Measurements from ENCODE around the gene UTS2B. TPM values are rescaled to one million over a fixed set of nuclear protein-coding genes. Genes with fewer than 3 reads are reported as not detected.

The UTS2B gene
- total and polyA plus RNA-seq, 2 experiments from 2014 or later = 0.21 TPM; not detected in 1

DNA sequence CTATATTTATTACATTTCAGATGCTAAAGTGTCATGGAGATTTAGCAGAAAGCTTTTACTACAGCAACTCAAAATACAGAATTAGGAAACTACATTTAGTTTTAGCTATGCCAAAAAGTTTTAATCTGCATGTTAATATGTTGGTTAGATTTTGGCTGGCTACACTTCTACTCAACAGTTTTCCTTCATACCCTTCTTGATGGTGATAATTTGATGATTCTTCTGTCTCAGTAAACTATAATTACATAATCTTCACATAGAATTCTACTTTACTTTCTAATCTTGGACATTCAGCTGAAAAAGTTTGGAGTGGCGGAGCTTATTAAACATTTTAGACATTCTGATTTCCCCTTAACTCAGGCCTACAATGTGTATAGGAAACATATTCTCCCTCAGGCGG lies 10.0 kb upstream of the UTS2B start:
- no peak overlapping the region for H3K27ac ChIP-seq (ENCODE audit: low read depth)
- H3K4me3 ChIP-seq = no peak overlapping the region
- TF ChIP-seq JUNB (IDR thresholded peaks at IDR 0.05; ENCODE audit: unreplicated experiment) (no peak), ZNF331 (CRISPR knock-in tag; IDR thresholded peaks at IDR 0.05; ENCODE audit: low read depth) (no peak), STAT1 (IDR thresholded peaks at IDR 0.05; ENCODE audit: unreplicated experiment) (no peak), NANOG (IDR thresholded peaks at IDR 0.05; ENCODE audit: borderline replicate concordance) (no peak), POLR2AphosphoS5 (IDR thresholded peaks at IDR 0.05; ENCODE audit: low read depth) (no peak), EZH2 (IDR thresholded peaks at IDR 0.05; ENCODE audit: low read depth, unreplicated experiment) (no peak), CREB1 (CRISPR knock-in tag; IDR thresholded peaks at IDR 0.05; ENCODE audit: low read depth) (no peak), ZNF114 (CRISPR knock-in tag; IDR thresholded peaks at IDR 0.05) (no peak), EZH2phosphoT487 (IDR thresholded peaks at IDR 0.05; ENCODE audit: unreplicated experiment) (no peak)
- TF ChIP-seq, protein P1, sequence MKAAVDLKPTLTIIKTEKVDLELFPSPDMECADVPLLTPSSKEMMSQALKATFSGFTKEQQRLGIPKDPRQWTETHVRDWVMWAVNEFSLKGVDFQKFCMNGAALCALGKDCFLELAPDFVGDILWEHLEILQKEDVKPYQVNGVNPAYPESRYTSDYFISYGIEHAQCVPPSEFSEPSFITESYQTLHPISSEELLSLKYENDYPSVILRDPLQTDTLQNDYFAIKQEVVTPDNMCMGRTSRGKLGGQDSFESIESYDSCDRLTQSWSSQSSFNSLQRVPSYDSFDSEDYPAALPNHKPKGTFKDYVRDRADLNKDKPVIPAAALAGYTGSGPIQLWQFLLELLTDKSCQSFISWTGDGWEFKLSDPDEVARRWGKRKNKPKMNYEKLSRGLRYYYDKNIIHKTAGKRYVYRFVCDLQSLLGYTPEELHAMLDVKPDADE (IDR thresholded peaks at IDR 0.05) = no peak
- TF ChIP-seq, protein P2, sequence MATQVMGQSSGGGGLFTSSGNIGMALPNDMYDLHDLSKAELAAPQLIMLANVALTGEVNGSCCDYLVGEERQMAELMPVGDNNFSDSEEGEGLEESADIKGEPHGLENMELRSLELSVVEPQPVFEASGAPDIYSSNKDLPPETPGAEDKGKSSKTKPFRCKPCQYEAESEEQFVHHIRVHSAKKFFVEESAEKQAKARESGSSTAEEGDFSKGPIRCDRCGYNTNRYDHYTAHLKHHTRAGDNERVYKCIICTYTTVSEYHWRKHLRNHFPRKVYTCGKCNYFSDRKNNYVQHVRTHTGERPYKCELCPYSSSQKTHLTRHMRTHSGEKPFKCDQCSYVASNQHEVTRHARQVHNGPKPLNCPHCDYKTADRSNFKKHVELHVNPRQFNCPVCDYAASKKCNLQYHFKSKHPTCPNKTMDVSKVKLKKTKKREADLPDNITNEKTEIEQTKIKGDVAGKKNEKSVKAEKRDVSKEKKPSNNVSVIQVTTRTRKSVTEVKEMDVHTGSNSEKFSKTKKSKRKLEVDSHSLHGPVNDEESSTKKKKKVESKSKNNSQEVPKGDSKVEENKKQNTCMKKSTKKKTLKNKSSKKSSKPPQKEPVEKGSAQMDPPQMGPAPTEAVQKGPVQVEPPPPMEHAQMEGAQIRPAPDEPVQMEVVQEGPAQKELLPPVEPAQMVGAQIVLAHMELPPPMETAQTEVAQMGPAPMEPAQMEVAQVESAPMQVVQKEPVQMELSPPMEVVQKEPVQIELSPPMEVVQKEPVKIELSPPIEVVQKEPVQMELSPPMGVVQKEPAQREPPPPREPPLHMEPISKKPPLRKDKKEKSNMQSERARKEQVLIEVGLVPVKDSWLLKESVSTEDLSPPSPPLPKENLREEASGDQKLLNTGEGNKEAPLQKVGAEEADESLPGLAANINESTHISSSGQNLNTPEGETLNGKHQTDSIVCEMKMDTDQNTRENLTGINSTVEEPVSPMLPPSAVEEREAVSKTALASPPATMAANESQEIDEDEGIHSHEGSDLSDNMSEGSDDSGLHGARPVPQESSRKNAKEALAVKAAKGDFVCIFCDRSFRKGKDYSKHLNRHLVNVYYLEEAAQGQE (IDR thresholded peaks at IDR 0.05; ENCODE audit: unreplicated experiment) = no peak
- TF ChIP-seq, protein P3, sequence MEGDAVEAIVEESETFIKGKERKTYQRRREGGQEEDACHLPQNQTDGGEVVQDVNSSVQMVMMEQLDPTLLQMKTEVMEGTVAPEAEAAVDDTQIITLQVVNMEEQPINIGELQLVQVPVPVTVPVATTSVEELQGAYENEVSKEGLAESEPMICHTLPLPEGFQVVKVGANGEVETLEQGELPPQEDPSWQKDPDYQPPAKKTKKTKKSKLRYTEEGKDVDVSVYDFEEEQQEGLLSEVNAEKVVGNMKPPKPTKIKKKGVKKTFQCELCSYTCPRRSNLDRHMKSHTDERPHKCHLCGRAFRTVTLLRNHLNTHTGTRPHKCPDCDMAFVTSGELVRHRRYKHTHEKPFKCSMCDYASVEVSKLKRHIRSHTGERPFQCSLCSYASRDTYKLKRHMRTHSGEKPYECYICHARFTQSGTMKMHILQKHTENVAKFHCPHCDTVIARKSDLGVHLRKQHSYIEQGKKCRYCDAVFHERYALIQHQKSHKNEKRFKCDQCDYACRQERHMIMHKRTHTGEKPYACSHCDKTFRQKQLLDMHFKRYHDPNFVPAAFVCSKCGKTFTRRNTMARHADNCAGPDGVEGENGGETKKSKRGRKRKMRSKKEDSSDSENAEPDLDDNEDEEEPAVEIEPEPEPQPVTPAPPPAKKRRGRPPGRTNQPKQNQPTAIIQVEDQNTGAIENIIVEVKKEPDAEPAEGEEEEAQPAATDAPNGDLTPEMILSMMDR (conservative IDR thresholded peaks at IDR 0.05; ENCODE audit: low read depth in 2 of 2) = no peak
- TF ChIP-seq, protein P4, sequence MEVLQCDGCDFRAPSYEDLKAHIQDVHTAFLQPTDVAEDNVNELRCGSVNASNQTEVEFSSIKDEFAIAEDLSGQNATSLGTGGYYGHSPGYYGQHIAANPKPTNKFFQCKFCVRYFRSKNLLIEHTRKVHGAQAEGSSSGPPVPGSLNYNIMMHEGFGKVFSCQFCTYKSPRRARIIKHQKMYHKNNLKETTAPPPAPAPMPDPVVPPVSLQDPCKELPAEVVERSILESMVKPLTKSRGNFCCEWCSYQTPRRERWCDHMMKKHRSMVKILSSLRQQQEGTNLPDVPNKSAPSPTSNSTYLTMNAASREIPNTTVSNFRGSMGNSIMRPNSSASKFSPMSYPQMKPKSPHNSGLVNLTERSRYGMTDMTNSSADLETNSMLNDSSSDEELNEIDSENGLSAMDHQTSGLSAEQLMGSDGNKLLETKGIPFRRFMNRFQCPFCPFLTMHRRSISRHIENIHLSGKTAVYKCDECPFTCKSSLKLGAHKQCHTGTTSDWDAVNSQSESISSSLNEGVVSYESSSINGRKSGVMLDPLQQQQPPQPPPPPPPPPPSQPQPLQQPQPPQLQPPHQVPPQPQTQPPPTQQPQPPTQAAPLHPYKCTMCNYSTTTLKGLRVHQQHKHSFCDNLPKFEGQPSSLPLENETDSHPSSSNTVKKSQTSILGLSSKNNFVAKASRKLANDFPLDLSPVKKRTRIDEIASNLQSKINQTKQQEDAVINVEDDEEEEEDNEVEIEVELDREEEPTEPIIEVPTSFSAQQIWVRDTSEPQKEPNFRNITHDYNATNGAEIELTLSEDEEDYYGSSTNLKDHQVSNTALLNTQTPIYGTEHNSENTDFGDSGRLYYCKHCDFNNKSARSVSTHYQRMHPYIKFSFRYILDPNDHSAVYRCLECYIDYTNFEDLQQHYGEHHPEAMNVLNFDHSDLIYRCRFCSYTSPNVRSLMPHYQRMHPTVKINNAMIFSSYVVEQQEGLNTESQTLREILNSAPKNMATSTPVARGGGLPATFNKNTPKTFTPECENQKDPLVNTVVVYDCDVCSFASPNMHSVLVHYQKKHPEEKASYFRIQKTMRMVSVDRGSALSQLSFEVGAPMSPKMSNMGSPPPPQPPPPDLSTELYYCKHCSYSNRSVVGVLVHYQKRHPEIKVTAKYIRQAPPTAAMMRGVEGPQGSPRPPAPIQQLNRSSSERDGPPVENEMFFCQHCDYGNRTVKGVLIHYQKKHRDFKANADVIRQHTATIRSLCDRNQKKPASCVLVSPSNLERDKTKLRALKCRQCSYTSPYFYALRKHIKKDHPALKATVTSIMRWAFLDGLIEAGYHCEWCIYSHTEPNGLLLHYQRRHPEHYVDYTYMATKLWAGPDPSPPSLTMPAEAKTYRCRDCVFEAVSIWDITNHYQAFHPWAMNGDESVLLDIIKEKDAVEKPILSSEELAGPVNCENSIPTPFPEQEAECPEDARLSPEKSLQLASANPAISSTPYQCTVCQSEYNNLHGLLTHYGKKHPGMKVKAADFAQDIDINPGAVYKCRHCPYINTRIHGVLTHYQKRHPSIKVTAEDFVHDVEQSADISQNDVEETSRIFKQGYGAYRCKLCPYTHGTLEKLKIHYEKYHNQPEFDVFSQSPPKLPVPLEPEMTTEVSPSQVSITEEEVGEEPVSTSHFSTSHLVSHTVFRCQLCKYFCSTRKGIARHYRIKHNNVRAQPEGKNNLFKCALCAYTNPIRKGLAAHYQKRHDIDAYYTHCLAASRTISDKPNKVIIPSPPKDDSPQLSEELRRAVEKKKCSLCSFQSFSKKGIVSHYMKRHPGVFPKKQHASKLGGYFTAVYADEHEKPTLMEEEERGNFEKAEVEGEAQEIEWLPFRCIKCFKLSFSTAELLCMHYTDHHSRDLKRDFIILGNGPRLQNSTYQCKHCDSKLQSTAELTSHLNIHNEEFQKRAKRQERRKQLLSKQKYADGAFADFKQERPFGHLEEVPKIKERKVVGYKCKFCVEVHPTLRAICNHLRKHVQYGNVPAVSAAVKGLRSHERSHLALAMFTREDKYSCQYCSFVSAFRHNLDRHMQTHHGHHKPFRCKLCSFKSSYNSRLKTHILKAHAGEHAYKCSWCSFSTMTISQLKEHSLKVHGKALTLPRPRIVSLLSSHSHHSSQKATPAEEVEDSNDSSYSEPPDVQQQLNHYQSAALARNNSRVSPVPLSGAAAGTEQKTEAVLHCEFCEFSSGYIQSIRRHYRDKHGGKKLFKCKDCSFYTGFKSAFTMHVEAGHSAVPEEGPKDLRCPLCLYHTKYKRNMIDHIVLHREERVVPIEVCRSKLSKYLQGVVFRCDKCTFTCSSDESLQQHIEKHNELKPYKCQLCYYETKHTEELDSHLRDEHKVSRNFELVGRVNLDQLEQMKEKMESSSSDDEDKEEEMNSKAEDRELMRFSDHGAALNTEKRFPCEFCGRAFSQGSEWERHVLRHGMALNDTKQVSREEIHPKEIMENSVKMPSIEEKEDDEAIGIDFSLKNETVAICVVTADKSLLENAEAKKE (CRISPR knock-in tag; IDR thresholded peaks at IDR 0.05) = no peak
- ATAC-seq (no peak), DNase-seq (ENCODE audit: low spot score) (no peak)
- peaks cover 23% of the 10 kb centered on the region for H3K4me1 Mint-ChIP-seq
- H3K27me3 ChIP-seq (ENCODE audit: insufficient read depth) = no peaks in the 10 kb centered on the region
- H3K4me1 ChIP-seq (ENCODE audit: insufficient read depth) = 0 out of 2 replicates have a peak, but pooled peaks cover under 1% of the 10 kb centered on the region
- H4K20me1 ChIP-seq (replicated peaks; ENCODE audit: insufficient read depth) = no peaks in the 10 kb centered on the region
- no peaks in the 10 kb centered on the region for H3K9me3 Mint-ChIP-seq
- 0 out of 2 replicates have a peak, but pooled peaks cover 3% of the 10 kb centered on the region for H3K9me2 ChIP-seq (ENCODE audit: insufficient read depth)
- no peaks in the 10 kb centered on the region for H3K36me3 ChIP-seq (ENCODE audit: insufficient read depth)
- H3K27me3 Mint-ChIP-seq (ENCODE audit: insufficient read depth, low read depth, poor library complexity) = no peaks in the 10 kb centered on the region
- H3K27ac Mint-ChIP-seq = no peak overlapping the region
- H3K4me2 ChIP-seq = no peak overlapping the region
- peaks cover 67% of the 10 kb centered on the region for H3K79me2 ChIP-seq (replicated peaks; ENCODE audit: insufficient read depth)
- H3K36me3 Mint-ChIP-seq (ENCODE audit: low read depth) = no peaks in the 10 kb centered on the region
- H3F3A ChIP-seq (replicated peaks; ENCODE audit: low read depth) = no peaks in the 10 kb centered on the region
- H2AFZ ChIP-seq = no peak overlapping the region
- no peak overlapping the region for H3K4me3 Mint-ChIP-seq

Data from GM23338 (cell line).